Measurements from ENCODE around the gene TMEM242. TPM values are rescaled to one million over a fixed set of nuclear protein-coding genes. Genes with fewer than 3 reads are reported as not detected.
A peak's percentile ranks its signal among the peaks of the same experiment; 100 is the strongest.

The TMEM242 gene
- total and polyA plus RNA-seq, 5 donors from 2014 or later = 8.7 to 14.2 (median 10.1) TPM

DNA sequence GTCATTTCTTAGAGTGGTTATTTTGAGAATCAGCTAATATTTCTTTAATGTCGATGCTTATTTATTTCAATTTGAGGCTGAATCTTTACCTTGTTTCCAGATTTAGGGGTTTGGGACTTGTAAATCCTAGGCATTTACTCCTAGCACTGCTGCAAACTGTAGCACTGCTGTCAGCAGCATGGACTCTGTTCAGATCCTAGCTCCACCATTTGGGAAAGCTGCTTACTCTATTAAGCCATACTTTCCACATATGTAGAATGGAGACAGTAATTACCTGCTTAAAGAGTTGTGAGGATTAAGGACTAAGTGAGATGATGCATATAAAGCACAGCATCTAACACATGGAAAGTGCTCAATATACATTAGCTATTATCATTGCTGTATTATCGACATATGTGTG, 28.7 kb downstream of the TMEM242 start:
- H3K27ac Mint-ChIP-seq = no peak overlapping the region
- H3K4me1 Mint-ChIP-seq = peaks cover 10 to 18% (median 15%) of the 10 kb centered on the region in 4 donors

DNA sequence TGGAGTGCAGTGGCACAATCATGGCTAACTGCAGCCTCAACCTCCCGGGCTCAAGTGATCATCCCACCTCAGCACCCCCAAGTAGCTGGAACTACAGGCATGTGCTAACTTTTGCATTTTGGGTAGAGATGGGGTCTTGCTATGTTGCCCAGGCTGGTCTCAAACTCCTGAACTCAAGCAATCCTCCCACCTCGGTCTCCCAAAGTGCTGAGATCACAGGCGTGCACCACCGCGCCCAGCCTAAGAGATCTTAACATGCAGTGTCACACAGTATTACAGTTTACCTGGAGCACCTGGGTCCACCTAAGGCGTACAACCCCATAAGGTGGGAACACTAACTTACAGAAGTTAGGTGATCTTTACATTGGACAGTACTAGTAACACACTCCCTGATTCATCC, 29.5 kb downstream of the TMEM242 start:
- peaks cover 7% of the 10 kb centered on the region for H3K4me1 ChIP-seq (ENCODE audit: control insufficient read depth, insufficient read depth, low read length, poor library complexity, severe bottlenecking)
- H3K27ac ChIP-seq (ENCODE audit: insufficient read depth, low read length, poor library complexity, severe bottlenecking) = no peak overlapping the region
- H3K36me3 ChIP-seq (ENCODE audit: control insufficient read depth, insufficient read depth, low read length) = peaks cover 6% of the 10 kb centered on the region
- H3K9me3 ChIP-seq (ENCODE audit: control insufficient read depth in 2 of 2, low read length in 2 of 2) = no peaks in the 10 kb centered on the region
- Mint-ChIP-seq H3K27me3 (no peaks in the 10 kb centered on the region), H3K4me1 (peaks cover 10 to 18% (median 15%) of the 10 kb centered on the region in 4 donors), H3K36me3 (peaks cover 27% of the 10 kb centered on the region), H3K9me3 (no peaks in the 10 kb centered on the region), H3K4me3 (no peak overlapping the region), H3K27ac (peak overlapping the region in 1 of 3 donors; percentile 10)
- ATAC-seq (ENCODE audit: low read depth in 2 of 2) (no peak), DNase-seq (no peak)
- no peaks in the 10 kb centered on the region for H3K27me3 ChIP-seq (ENCODE audit: control insufficient read depth, insufficient read depth, low read length)
- H3K4me3 ChIP-seq (ENCODE audit: low read depth, low read length) = no peak overlapping the region

More for the DNA sequence above, 28.7 kb downstream of the TMEM242 start:
- Histone ChIP-seq H3K27ac (ENCODE audit: insufficient read depth, low read length, poor library complexity, severe bottlenecking) (no peak overlapping the region), H3K9me3 (ENCODE audit: control insufficient read depth in 2 of 2, low read length in 2 of 2) (no peaks in the 10 kb centered on the region), H3K36me3 (ENCODE audit: control insufficient read depth, insufficient read depth, low read length) (peaks cover 11% of the 10 kb centered on the region), H3K27me3 (ENCODE audit: control insufficient read depth, insufficient read depth, low read length) (no peaks in the 10 kb centered on the region), H3K4me3 (ENCODE audit: low read depth, low read length) (no peak overlapping the region), H3K4me1 (ENCODE audit: control insufficient read depth, insufficient read depth, low read length, poor library complexity, severe bottlenecking) (peaks cover 7% of the 10 kb centered on the region)
- Mint-ChIP-seq H3K27me3 (no peaks in the 10 kb centered on the region), H3K9me3 (no peaks in the 10 kb centered on the region), H3K36me3 (peaks cover 28% of the 10 kb centered on the region), H3K4me3 (no peak overlapping the region)
- DNase-seq (no peak), ATAC-seq (ENCODE audit: low read depth in 2 of 2) (no peak)

DNA sequence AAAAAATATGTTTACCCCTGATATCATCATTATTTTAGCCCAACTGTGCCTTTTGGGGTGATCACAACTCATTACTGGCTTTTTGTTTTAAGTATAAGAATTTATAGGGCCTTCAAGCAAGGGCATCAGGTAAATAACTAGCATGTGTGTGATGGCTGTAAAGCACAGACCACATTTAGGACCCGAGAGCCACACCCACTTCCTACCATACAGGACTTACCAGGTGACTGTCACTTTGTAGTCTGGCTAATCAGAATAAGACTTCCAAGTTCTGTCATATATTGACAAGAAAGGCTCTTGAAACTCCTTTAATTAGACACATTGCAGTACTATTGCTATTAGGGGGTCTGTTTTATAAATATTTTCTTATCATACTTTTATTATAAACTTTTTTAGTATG, 31.1 kb downstream of the TMEM242 start:
- no peaks in the 10 kb centered on the region for H3K9me3 Mint-ChIP-seq
- no peaks in the 10 kb centered on the region for H3K9me3 ChIP-seq (ENCODE audit: control insufficient read depth in 2 of 2, low read length in 2 of 2)
- no peak overlapping the region for H3K4me3 Mint-ChIP-seq
- peaks cover 10 to 16% (median 10%) of the 10 kb centered on the region in 4 donors for H3K4me1 Mint-ChIP-seq
- H3K4me1 ChIP-seq (ENCODE audit: control insufficient read depth, insufficient read depth, low read length, poor library complexity, severe bottlenecking) = peaks cover 7% of the 10 kb centered on the region
- H3K27ac Mint-ChIP-seq = no peak overlapping the region
- H3K27me3 ChIP-seq (ENCODE audit: control insufficient read depth, insufficient read depth, low read length) = no peaks in the 10 kb centered on the region
- peak in 1 of 2 donors; percentile 55 for ATAC-seq (ENCODE audit: low read depth in 2 of 2)
- H3K27ac ChIP-seq (ENCODE audit: insufficient read depth, low read length, poor library complexity, severe bottlenecking) = no peak overlapping the region
- H3K27me3 Mint-ChIP-seq = no peaks in the 10 kb centered on the region
- peak in 1 of 3 donors; percentile 65 for DNase-seq
- no peak overlapping the region for H3K4me3 ChIP-seq (ENCODE audit: low read depth, low read length)
- peaks cover 29% of the 10 kb centered on the region for H3K36me3 Mint-ChIP-seq
- H3K36me3 ChIP-seq (ENCODE audit: control insufficient read depth, insufficient read depth, low read length) = peaks cover 6% of the 10 kb centered on the region

DNA sequence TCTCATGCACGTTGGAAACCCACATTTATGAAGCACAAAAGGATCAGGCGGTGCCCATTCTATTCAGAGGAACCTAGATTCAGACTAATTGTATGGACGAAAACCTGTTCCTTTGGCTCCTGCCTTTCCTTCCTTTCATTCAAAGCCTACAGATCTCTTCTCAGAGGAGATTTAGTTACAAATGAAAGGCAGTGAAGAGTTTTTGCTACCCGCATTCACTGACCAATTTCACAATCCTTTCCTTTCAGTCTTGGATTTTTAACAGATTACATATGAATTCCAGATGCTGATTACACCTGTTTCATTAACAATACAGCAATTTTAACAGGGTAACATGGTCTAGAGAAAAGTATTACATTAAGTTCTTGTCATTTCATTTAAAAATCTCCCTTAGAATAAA, 32.0 kb downstream of the TMEM242 start:
- Mint-ChIP-seq H3K27me3 (no peaks in the 10 kb centered on the region), H3K36me3 (peaks cover 29% of the 10 kb centered on the region), H3K4me1 (peaks cover 8 to 16% (median 10%) of the 10 kb centered on the region in 4 donors), H3K27ac (no peak overlapping the region), H3K4me3 (no peak overlapping the region), H3K9me3 (no peaks in the 10 kb centered on the region)
- Histone ChIP-seq H3K4me1 (ENCODE audit: control insufficient read depth, insufficient read depth, low read length, poor library complexity, severe bottlenecking) (peaks cover 7% of the 10 kb centered on the region), H3K4me3 (ENCODE audit: low read depth, low read length) (no peak overlapping the region), H3K27ac (ENCODE audit: insufficient read depth, low read length, poor library complexity, severe bottlenecking) (no peak overlapping the region), H3K36me3 (ENCODE audit: control insufficient read depth, insufficient read depth, low read length) (peaks cover 6% of the 10 kb centered on the region), H3K9me3 (ENCODE audit: control insufficient read depth in 2 of 2, low read length in 2 of 2) (no peaks in the 10 kb centered on the region), H3K27me3 (ENCODE audit: control insufficient read depth, insufficient read depth, low read length) (no peaks in the 10 kb centered on the region)
- ATAC-seq (ENCODE audit: low read depth in 2 of 2) = no peak
- DNase-seq = no peak

DNA sequence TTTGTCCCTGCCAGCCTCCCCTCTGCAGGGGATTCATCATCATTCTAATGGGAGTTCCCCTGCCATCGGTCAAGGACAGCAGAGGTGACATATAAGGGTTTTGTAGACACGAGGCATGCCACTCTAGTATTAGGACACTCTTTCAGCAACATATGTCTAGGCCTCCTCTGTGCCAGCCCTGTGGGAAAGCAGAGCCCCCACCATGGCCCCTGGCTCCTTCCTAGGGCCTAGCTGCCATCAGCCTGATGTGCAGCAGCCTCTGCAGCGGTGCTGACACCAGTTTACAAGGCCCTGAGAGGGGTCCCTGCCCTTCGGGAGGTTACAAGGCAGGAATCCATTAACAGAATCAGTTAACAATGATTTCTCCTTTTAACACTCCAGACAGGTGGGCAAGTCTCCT, 32.5 kb downstream of the TMEM242 start:
- no peak for DNase-seq
- Mint-ChIP-seq H3K4me1 (peaks cover 8 to 16% (median 10%) of the 10 kb centered on the region in 4 donors), H3K36me3 (peaks cover 29% of the 10 kb centered on the region), H3K9me3 (no peaks in the 10 kb centered on the region), H3K4me3 (no peak overlapping the region), H3K27me3 (no peaks in the 10 kb centered on the region), H3K27ac (peak overlapping the region in 1 of 3 donors; percentile 72)
- ATAC-seq (ENCODE audit: low read depth in 2 of 2) = no peak
- Histone ChIP-seq H3K36me3 (ENCODE audit: control insufficient read depth, insufficient read depth, low read length) (peaks cover 6% of the 10 kb centered on the region), H3K4me3 (ENCODE audit: low read depth, low read length) (no peak overlapping the region), H3K27me3 (ENCODE audit: control insufficient read depth, insufficient read depth, low read length) (no peaks in the 10 kb centered on the region), H3K27ac (ENCODE audit: insufficient read depth, low read length, poor library complexity, severe bottlenecking) (no peak overlapping the region), H3K4me1 (ENCODE audit: control insufficient read depth, insufficient read depth, low read length, poor library complexity, severe bottlenecking) (peaks cover 7% of the 10 kb centered on the region), H3K9me3 (ENCODE audit: control insufficient read depth in 2 of 2, low read length in 2 of 2) (no peaks in the 10 kb centered on the region)

DNA sequence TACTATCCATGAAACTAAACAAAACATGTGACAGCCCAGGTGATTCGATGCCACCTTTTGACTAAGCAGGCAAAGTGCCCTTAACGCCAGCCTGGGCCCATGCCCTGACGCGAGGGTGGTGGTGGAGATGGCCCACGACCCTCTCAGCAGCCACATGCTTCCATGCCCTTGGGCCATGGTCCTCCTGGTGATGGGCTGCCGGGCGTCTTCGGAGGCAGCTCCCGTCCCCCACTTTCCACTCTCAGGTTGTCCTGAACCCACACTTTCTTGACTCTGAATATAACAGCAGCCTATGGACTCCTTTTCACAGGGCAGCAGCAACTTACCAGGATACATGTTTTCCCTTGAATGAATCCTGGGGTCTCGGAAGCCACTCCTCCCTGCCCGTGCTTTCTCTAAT, 33.6 kb downstream of the TMEM242 start:
- peaks cover 6% of the 10 kb centered on the region for H3K36me3 ChIP-seq (ENCODE audit: control insufficient read depth, insufficient read depth, low read length)
- DNase-seq (no peak), ATAC-seq (ENCODE audit: low read depth in 2 of 2) (no peak)
- H3K4me3 ChIP-seq (ENCODE audit: low read depth, low read length) = no peak overlapping the region
- peaks cover 7% of the 10 kb centered on the region for H3K4me1 ChIP-seq (ENCODE audit: control insufficient read depth, insufficient read depth, low read length, poor library complexity, severe bottlenecking)
- H3K27me3 Mint-ChIP-seq = peaks cover 4% of the 10 kb centered on the region
- H3K4me1 Mint-ChIP-seq = peaks cover 5 to 16% (median 9%) of the 10 kb centered on the region in 4 donors
- no peak overlapping the region for H3K27ac Mint-ChIP-seq
- no peaks in the 10 kb centered on the region for H3K27me3 ChIP-seq (ENCODE audit: control insufficient read depth, insufficient read depth, low read length)
- H3K27ac ChIP-seq (ENCODE audit: insufficient read depth, low read length, poor library complexity, severe bottlenecking) = no peak overlapping the region
- H3K9me3 ChIP-seq (ENCODE audit: control insufficient read depth in 2 of 2, low read length in 2 of 2) = no peaks in the 10 kb centered on the region
- no peak overlapping the region for H3K4me3 Mint-ChIP-seq
- no peaks in the 10 kb centered on the region for H3K9me3 Mint-ChIP-seq
- H3K36me3 Mint-ChIP-seq = peaks cover 25% of the 10 kb centered on the region

DNA sequence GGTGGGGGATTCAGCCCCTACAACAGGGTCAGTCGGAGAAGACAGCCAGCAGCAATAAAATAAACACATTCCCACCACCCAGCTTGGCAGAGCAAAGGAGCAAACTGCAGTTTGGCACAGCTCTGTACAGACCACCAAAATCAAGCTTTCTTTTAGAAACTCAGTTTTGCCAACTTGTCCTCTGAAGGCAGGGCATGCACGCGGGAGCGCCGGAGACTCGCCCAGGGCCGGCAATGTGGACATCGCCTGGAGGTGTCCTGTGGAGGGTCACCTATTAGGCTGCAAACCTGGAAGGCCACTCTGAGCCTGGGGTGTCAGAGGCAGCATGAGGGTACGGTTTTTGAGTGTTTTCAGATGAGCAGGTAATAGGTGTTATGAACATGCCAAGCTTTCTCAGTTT, 34.7 kb downstream of the TMEM242 start:
- H3K4me3 ChIP-seq (ENCODE audit: low read depth, low read length) = no peak overlapping the region
- peaks cover 7% of the 10 kb centered on the region for H3K4me1 ChIP-seq (ENCODE audit: control insufficient read depth, insufficient read depth, low read length, poor library complexity, severe bottlenecking)
- Mint-ChIP-seq H3K4me1 (peaks cover 5 to 16% (median 8%) of the 10 kb centered on the region in 4 donors), H3K27me3 (peaks cover 4% of the 10 kb centered on the region), H3K36me3 (peaks cover 21% of the 10 kb centered on the region), H3K27ac (peak overlapping the region in 1 of 3 donors; percentile 62), H3K9me3 (no peaks in the 10 kb centered on the region), H3K4me3 (no peak overlapping the region)
- peaks cover 6% of the 10 kb centered on the region for H3K36me3 ChIP-seq (ENCODE audit: control insufficient read depth, insufficient read depth, low read length)
- no peak overlapping the region for H3K27ac ChIP-seq (ENCODE audit: insufficient read depth, low read length, poor library complexity, severe bottlenecking)
- H3K9me3 ChIP-seq (ENCODE audit: control insufficient read depth in 2 of 2, low read length in 2 of 2) = no peaks in the 10 kb centered on the region
- H3K27me3 ChIP-seq (ENCODE audit: control insufficient read depth, insufficient read depth, low read length) = no peaks in the 10 kb centered on the region
- DNase-seq = no peak
- ATAC-seq (ENCODE audit: low read depth in 2 of 2) = no peak

DNA sequence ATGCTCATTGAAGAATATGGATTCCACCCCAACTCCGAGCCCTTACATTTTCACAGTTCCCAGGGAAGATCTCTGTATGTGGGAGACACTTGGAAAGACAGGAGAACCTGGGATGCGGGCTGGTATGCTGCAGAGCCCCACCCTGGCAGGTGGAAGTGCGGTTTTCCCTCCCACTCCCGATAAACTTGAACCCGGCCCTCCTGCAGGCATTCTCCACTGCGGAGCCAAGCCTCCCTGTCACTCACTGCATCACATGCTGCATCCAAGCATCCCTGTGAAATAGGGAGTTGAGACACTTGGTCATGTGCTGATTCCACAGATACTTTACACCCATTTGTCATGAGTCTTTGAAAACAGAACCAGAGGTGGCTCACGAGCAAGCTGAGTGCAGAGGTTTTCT, 35.4 kb downstream of the TMEM242 start:
- Mint-ChIP-seq H3K4me3 (no peak overlapping the region), H3K36me3 (peaks cover 21% of the 10 kb centered on the region), H3K27ac (no peak overlapping the region), H3K27me3 (peaks cover 4% of the 10 kb centered on the region), H3K9me3 (no peaks in the 10 kb centered on the region), H3K4me1 (peaks cover 0 to 12% (median 7%) of the 10 kb centered on the region in 4 donors)
- Histone ChIP-seq H3K27me3 (ENCODE audit: control insufficient read depth, insufficient read depth, low read length) (no peaks in the 10 kb centered on the region), H3K4me1 (ENCODE audit: control insufficient read depth, insufficient read depth, low read length, poor library complexity, severe bottlenecking) (peaks cover 7% of the 10 kb centered on the region), H3K9me3 (ENCODE audit: control insufficient read depth in 2 of 2, low read length in 2 of 2) (no peaks in the 10 kb centered on the region), H3K4me3 (ENCODE audit: low read depth, low read length) (no peak overlapping the region), H3K36me3 (ENCODE audit: control insufficient read depth, insufficient read depth, low read length) (peaks cover 6% of the 10 kb centered on the region), H3K27ac (ENCODE audit: insufficient read depth, low read length, poor library complexity, severe bottlenecking) (no peak overlapping the region)
- DNase-seq (no peak), ATAC-seq (ENCODE audit: low read depth in 2 of 2) (no peak)
